ENCODE results near the gene TMEM238L. TPM values are rescaled to one million over a fixed set of nuclear protein-coding genes. Genes with fewer than 3 reads are reported as not detected.

Gene TMEM238L
- total and polyA plus RNA-seq, 2 of the 8 experiments (the other 6 are each of a cell fraction or from before 2014, with no cell fraction given): not detected

DNA sequence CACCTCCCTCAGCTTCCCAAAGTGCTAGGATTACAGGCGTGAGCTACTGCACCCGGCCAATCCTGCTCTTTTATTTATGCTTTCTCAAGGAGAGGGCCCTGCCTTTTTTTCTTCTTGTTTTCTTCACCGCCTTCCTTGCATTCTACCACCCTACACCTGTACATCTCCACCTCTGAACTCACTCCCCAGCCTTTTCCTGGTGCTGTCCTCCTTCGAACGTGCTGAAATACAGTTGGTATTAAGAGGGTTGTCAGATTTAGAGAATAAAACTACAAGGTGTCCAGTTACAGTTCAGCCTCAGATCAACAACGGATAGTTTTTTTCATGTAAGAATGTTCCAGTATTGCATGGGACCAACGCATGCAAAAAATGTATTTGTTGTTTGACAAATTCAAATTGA is 32.2 kb upstream of the TMEM238L start (continued):
- TF ChIP-seq, protein P1, sequence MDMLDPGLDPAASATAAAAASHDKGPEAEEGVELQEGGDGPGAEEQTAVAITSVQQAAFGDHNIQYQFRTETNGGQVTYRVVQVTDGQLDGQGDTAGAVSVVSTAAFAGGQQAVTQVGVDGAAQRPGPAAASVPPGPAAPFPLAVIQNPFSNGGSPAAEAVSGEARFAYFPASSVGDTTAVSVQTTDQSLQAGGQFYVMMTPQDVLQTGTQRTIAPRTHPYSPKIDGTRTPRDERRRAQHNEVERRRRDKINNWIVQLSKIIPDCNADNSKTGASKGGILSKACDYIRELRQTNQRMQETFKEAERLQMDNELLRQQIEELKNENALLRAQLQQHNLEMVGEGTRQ (IDR thresholded peaks at IDR 0.05; ENCODE audit: low read length): no peak
- TF ChIP-seq NANOG (IDR thresholded peaks at IDR 0.05; ENCODE audit: insufficient read depth, low read depth, low read length, poor library complexity, severe bottlenecking): no peak
- TF ChIP-seq SAP30 (IDR thresholded peaks at IDR 0.05; ENCODE audit: insufficient read depth, insufficient replicate concordance, low read length): no peak
- no peak for TF ChIP-seq CBX5 (IDR thresholded peaks at IDR 0.05; ENCODE audit: low read depth, low read length)
- TF ChIP-seq POLR2A (IDR thresholded peaks at IDR 0.05; ENCODE audit: control extremely low read depth in 1 of 2, low read depth in 2 of 2, low read length in 2 of 2): no peak
